Naive thymus-derived CD4-positive, alpha-beta T cell (primary cell): ENCODE data around the gene ARHGAP25. TPM values are rescaled to one million over a fixed set of nuclear protein-coding genes. Genes with fewer than 3 reads are reported as not detected.
A peak's percentile ranks its signal among the peaks of the same experiment; 100 is the strongest.

Source experiments
- ATAC-seq: fragments of 150-1000 bp; cut with Tn5 transposase; 2 replicates; pipeline ENCODE4 v1.10.0; 2021; ENCODE audit warnings: mild to moderate bottlenecking, moderate library complexity
- CTCF ChIA-PET: fragments of 350-600 bp; sonication (Branson Sonifier 250); formaldehyde crosslinking; loops from one replicate; lab custom pipeline; 2021; ENCODE audit warnings: antibody characterized with exemption; lab: Charles Lee
- POLR2A ChIA-PET: fragments of 350-600 bp; sonication (Branson Sonifier 250); formaldehyde crosslinking; loops from one replicate; lab custom pipeline; 2021; ENCODE audit warnings: antibody characterized with exemption, inconsistent platforms; lab: Charles Lee
- DNase-seq, 9 donors: peaks; one replicate each; pipeline versions ENCODE4 v3.0.0 to v3.0.0-alpha.2; 2020 to 2022; ENCODE audit warnings: mixed read lengths in 1 of 9
- H3K27ac ChIP-seq: one replicate; pipeline ENCODE4 v1.7.0; 2013; ENCODE audit warnings: mild to moderate bottlenecking, low read depth, low read length, moderate library complexity
- H3K27me3 ChIP-seq, 2 donors: one replicate each; pipeline ENCODE4 v1.7.0; 2013; ENCODE audit warnings: low read length in 2 of 2, mild to moderate bottlenecking in 2 of 2, moderate library complexity in 2 of 2; ENCODE audit not compliant: control insufficient read depth in 2 of 2, insufficient read depth in 2 of 2
- H3K36me3 ChIP-seq, 3 experiments: 1 replicate in 2 of 3; 2 replicates in 1 of 3; pipeline ENCODE4 v1.7.0; 2013; ENCODE audit warnings: low read length in 3 of 3, mild to moderate bottlenecking in 3 of 3, moderate library complexity in 1 of 3; ENCODE audit not compliant: insufficient read depth in 3 of 3, control insufficient read depth in 2 of 3
- H3K4me1 ChIP-seq, 2 donors: one replicate each; pipeline ENCODE4 v1.7.0; 2013; ENCODE audit warnings: low read length in 2 of 2, mild to moderate bottlenecking in 2 of 2, moderate library complexity in 1 of 2; ENCODE audit not compliant: control insufficient read depth in 2 of 2, insufficient read depth in 2 of 2
- H3K4me3 ChIP-seq: 2 replicates; pipeline ENCODE4 v1.7.0; 2013; ENCODE audit warnings: mild to moderate bottlenecking, low read length
- H3K9me3 ChIP-seq, 3 experiments: 1 replicate in 2 of 3; 2 replicates in 1 of 3; pipeline ENCODE4 v1.7.0; 2013; ENCODE audit warnings: low read length in 3 of 3; ENCODE audit not compliant: control insufficient read depth in 2 of 3
- H3K27ac Mint-ChIP-seq, 9 donors: one replicate each; pipeline ENCODE4 v1.8.0; 2020 to 2022; ENCODE audit warnings: mixed read lengths in 9 of 9, mild to moderate bottlenecking in 8 of 9, moderate library complexity in 5 of 9, inconsistent platforms in 2 of 9
- H3K27me3 Mint-ChIP-seq, 5 donors: one replicate each; pipeline ENCODE4 v1.8.0; 2021 to 2022; ENCODE audit warnings: mixed read lengths in 5 of 5, mild to moderate bottlenecking in 1 of 5
- H3K36me3 Mint-ChIP-seq, 5 donors: one replicate each; pipeline ENCODE4 v1.8.0; 2020 to 2022; ENCODE audit warnings: mixed read lengths in 5 of 5, mild to moderate bottlenecking in 3 of 5, inconsistent platforms in 1 of 5
- H3K4me1 Mint-ChIP-seq, 7 donors: one replicate each; pipeline ENCODE4 v1.8.0; 2020 to 2022; ENCODE audit warnings: mixed read lengths in 7 of 7, mild to moderate bottlenecking in 3 of 7, inconsistent platforms in 1 of 7
- H3K4me3 Mint-ChIP-seq, 10 donors: one replicate each; pipeline ENCODE4 v1.8.0; 2020 to 2022; ENCODE audit warnings: mild to moderate bottlenecking in 10 of 10, mixed read lengths in 10 of 10, moderate library complexity in 6 of 10, inconsistent platforms in 2 of 10
- H3K9me3 Mint-ChIP-seq, 11 donors: one replicate each; pipeline ENCODE4 v1.8.0; 2020 to 2022; ENCODE audit warnings: mixed read lengths in 11 of 11, mild to moderate bottlenecking in 4 of 11, inconsistent platforms in 1 of 11, moderate library complexity in 1 of 11
- intact Hi-C, 2 donors: fragments of 100-400 bp; cut with micrococcal nuclease; formaldehyde crosslinking; loops; one replicate each; pipeline ENCODE4 v1.15.1; 2023
- polyA plus RNA-seq, 2 donors: library from polyadenylated mRNA; unstranded; fragments of 300-500 nt; fragmentation: Illumina TruSeq; gene quantifications; one replicate each; pipeline ENCODE4 v1.2.3, GENCODE V29; 2021
- total RNA-seq, 6 experiments: library from RNA in 5 of 6; stranded (reverse) in 5 of 6; gene quantifications; 1 replicate in 5 of 6; 2 replicates in 1 of 6; pipeline ENCODE4 v1.2.3 and lab custom pipeline; 2021 to 2026

ARHGAP25 gene
- total and polyA plus RNA-seq, 7 experiments from 2014 or later, result 63.3 to 139 (median 116) TPM

- ATAC-seq (no peak), DNase-seq (no peak)
- Mint-ChIP-seq H3K4me3 (peak overlapping the region in 7 of 10 donors; percentile 19 to 94 (median 40)), H3K27me3 (no peaks in the 10 kb centered on the region), H3K4me1 (peaks cover 64 to 100% (median 98%) of the 10 kb centered on the region in 7 donors), H3K36me3 (peaks cover 18 to 64% (median 57%) of the 10 kb centered on the region in 5 donors), H3K9me3 (peaks cover 0 to 21% (median 10%) of the 10 kb centered on the region in 11 donors), H3K27ac (peak overlapping the region in 6 of 9 donors; percentile 48 to 93 (median 73))
- peaks cover 83 to 93% of the 10 kb centered on the region in 2 donors for H3K4me1 ChIP-seq
- H3K9me3 ChIP-seq, result peaks cover 0 to 4% (median 0%) of the 10 kb centered on the region in 3 experiments
- peaks cover 0 to 4% (median 0%) of the 10 kb centered on the region in 3 experiments for H3K36me3 ChIP-seq
- CTCF ChIA-PET, result interaction anchor here (1.3 to 2.2 kb wide), 6 partner anchors 9 to 81 kb away, joined by 4 to 10 read pairs (median 6); partner anchors contain the start of gene ARHGAP25
- no peak overlapping the region for H3K27ac ChIP-seq
- no peak overlapping the region for H3K4me3 ChIP-seq
- POLR2A ChIA-PET, result interaction anchor here (0.7 to 14.3 kb wide), 7 partner anchors 7 to 294 kb away, joined by 3 to 288 read pairs (median 4); no protein-coding TSS in a partner anchor
- no peaks in the 10 kb centered on the region for H3K27me3 ChIP-seq
- intact Hi-C loops, result no loop called here
Observed at GRCh38 chr2:68757081-68757480, 22.5 kb downstream of the ARHGAP25 start.

GRCh38 chr2:68762100-68762499 is 27.5 kb downstream of the ARHGAP25 start:
- peak overlapping the region; percentile 58 for H3K27ac ChIP-seq
- peaks cover 1 to 38% (median 22%) of the 10 kb centered on the region in 5 donors for H3K36me3 Mint-ChIP-seq
- no peak for DNase-seq
- peaks cover 0 to under 1% (median 0%) of the 10 kb centered on the region in 3 experiments for H3K9me3 ChIP-seq
- H3K36me3 ChIP-seq, result peaks cover 0 to 4% (median 0%) of the 10 kb centered on the region in 3 experiments
- H3K4me3 ChIP-seq, result peak overlapping the region; percentile 12
- H3K27ac Mint-ChIP-seq, result peak overlapping the region in 8 of 9 donors; percentile 55 to 98 (median 90)
- no peak for ATAC-seq
- H3K4me1 Mint-ChIP-seq, result peaks cover 62 to 100% (median 99%) of the 10 kb centered on the region in 7 donors
- H3K27me3 Mint-ChIP-seq, result no peaks in the 10 kb centered on the region
- H3K27me3 ChIP-seq, result no peaks in the 10 kb centered on the region
- ChIA-PET CTCF (interaction anchor here (0.8 to 3.5 kb wide), 4 partner anchors 10 to 149 kb away, joined by 3 to 39 read pairs (median 3); partner anchors contain the start of gene ARHGAP25), POLR2A (interaction anchor here (0.9 to 2.3 kb wide), 9 partner anchors 9 to 1333 kb away, joined by 3 to 33 read pairs (median 4); partner anchors contain the start of gene ARHGAP25)
- peaks cover 87 to 96% of the 10 kb centered on the region in 2 donors for H3K4me1 ChIP-seq
- peaks cover 0 to 8% (median 1%) of the 10 kb centered on the region in 11 donors for H3K9me3 Mint-ChIP-seq
- peak overlapping the region in 9 of 10 donors; percentile 47 to 94 (median 66) for H3K4me3 Mint-ChIP-seq
- intact Hi-C loops, result loop anchor here in 1 of 2 donors (10.0 kb wide), 1 partner anchor 883 kb away; the partner anchor contains the start of gene AAK1

GRCh38 chr2:68762665-68763064 is 28.1 kb downstream of the ARHGAP25 start:
- CTCF ChIA-PET, result interaction anchor here (0.7 to 3.5 kb wide), 5 partner anchors 10 to 149 kb away, joined by 3 to 39 read pairs (median 3); partner anchors contain the start of gene ARHGAP25
- Mint-ChIP-seq H3K9me3 (peaks cover 0 to 4% (median 0%) of the 10 kb centered on the region in 11 donors), H3K4me1 (peaks cover 65 to 100% (median 99%) of the 10 kb centered on the region in 7 donors), H3K27ac (peak overlapping the region in 8 of 9 donors; percentile 55 to 98 (median 90)), H3K36me3 (peaks cover 0 to 38% (median 17%) of the 10 kb centered on the region in 5 donors), H3K27me3 (no peaks in the 10 kb centered on the region), H3K4me3 (peak overlapping the region; percentile 47 to 94 (median 60))
- Histone ChIP-seq H3K27ac (peak overlapping the region; percentile 58), H3K36me3 (peaks cover 0 to 4% (median 0%) of the 10 kb centered on the region in 3 experiments), H3K4me3 (peak overlapping the region; percentile 12), H3K9me3 (no peaks in the 10 kb centered on the region), H3K4me1 (peaks cover 87 to 96% of the 10 kb centered on the region in 2 donors), H3K27me3 (no peaks in the 10 kb centered on the region)
- intact Hi-C loops, result loop anchor here in 1 of 2 donors (10.0 kb wide), 1 partner anchor 882 kb away; the partner anchor contains the start of gene AAK1
- ATAC-seq (peak; percentile 55), DNase-seq (peak in 3 of 9 donors; percentile 37 to 56 (median 42))
- POLR2A ChIA-PET, result interaction anchor here (0.6 to 2.3 kb wide), 12 partner anchors 10 to 1332 kb away, joined by 3 to 33 read pairs (median 3); partner anchors contain the start of gene ARHGAP25

GRCh38 chr2:68764041-68764805 is 29.6 kb downstream of the ARHGAP25 start:
- Mint-ChIP-seq H3K27ac (peak overlapping the region in 8 of 9 donors; percentile 92 to 99 (median 97)), H3K27me3 (no peaks in the 10 kb centered on the region), H3K9me3 (no peaks in the 10 kb centered on the region), H3K4me1 (peaks cover 63 to 100% (median 99%) of the 10 kb centered on the region in 7 donors), H3K4me3 (peak overlapping the region; percentile 77 to 97 (median 87)), H3K36me3 (peaks cover 0 to 35% (median 3%) of the 10 kb centered on the region in 5 donors)
- Histone ChIP-seq H3K36me3 (no peaks in the 10 kb centered on the region), H3K4me1 (peaks cover 90 to 97% of the 10 kb centered on the region in 2 donors), H3K27me3 (no peaks in the 10 kb centered on the region), H3K4me3 (peak overlapping the region; percentile 53), H3K27ac (peak overlapping the region; percentile 82), H3K9me3 (no peaks in the 10 kb centered on the region)
- no peak for ATAC-seq
- intact Hi-C loops, result loop anchor here in 1 of 2 donors (10.0 kb wide), 1 partner anchor 881 kb away; the partner anchor contains the start of gene AAK1
- POLR2A ChIA-PET, result interaction anchor here (0.6 to 2.3 kb wide), 24 partner anchors 10 to 297 kb away, joined by 3 to 45 read pairs (median 4); partner anchors contain the start of genes APLF, ARHGAP25 and FBXO48
- CTCF ChIA-PET, result interaction anchor here (0.7 to 3.5 kb wide), 9 partner anchors 12 to 169 kb away, joined by 3 to 39 read pairs (median 3); no protein-coding TSS in a partner anchor
- DNase-seq, result no peak

- ATAC-seq (no peak), DNase-seq (peak in 1 of 9 donors; percentile 19)
- Histone ChIP-seq H3K4me3 (peak overlapping the region; percentile 53), H3K9me3 (no peaks in the 10 kb centered on the region), H3K27ac (peak overlapping the region; percentile 82), H3K36me3 (no peaks in the 10 kb centered on the region), H3K27me3 (no peaks in the 10 kb centered on the region), H3K4me1 (peaks cover 95 to 97% of the 10 kb centered on the region in 2 donors)
- Mint-ChIP-seq H3K4me3 (peak overlapping the region; percentile 77 to 97 (median 87)), H3K4me1 (peaks cover 65 to 100% (median 99%) of the 10 kb centered on the region in 7 donors), H3K36me3 (peaks cover 0 to 35% (median under 1%) of the 10 kb centered on the region in 5 donors), H3K9me3 (no peaks in the 10 kb centered on the region), H3K27ac (peak overlapping the region in 8 of 9 donors; percentile 92 to 99 (median 97)), H3K27me3 (no peaks in the 10 kb centered on the region)
- POLR2A ChIA-PET, result interaction anchor here (0.7 to 2.3 kb wide), 23 partner anchors 9 to 297 kb away, joined by 3 to 45 read pairs (median 5); partner anchors contain the start of genes APLF, ARHGAP25 and FBXO48
- intact Hi-C loops, result loop anchor here (5.0 to 10.0 kb wide), 2 partner anchors 513 to 880 kb away; partner anchors contain the start of genes AAK1 (in 1 of the 2) and PPP3R1 (in 1 of the 2)
- CTCF ChIA-PET, result interaction anchor here (0.7 to 3.5 kb wide), 9 partner anchors 11 to 170 kb away, joined by 3 to 39 read pairs (median 3); no protein-coding TSS in a partner anchor
Observed at GRCh38 chr2:68764806-68765311, 30.2 kb downstream of the ARHGAP25 start.
